ENCODE results near the gene ENO4. TPM values are rescaled to one million over a fixed set of nuclear protein-coding genes. Genes with fewer than 3 reads are reported as not detected.

Gene ENO4
- total RNA-seq, 1 donor = 0.27 TPM

GRCh38 chr10:116817178-116817577, 32.1 kb upstream of the ENO4 start:
- no peak overlapping the region for H3K4me3 ChIP-seq (ENCODE audit: low read depth, low read length)
- DNase-seq (ENCODE audit: low read depth) = no peak
- no peak for TF ChIP-seq CTCF (IDR thresholded peaks at IDR 0.05; ENCODE audit: insufficient read depth, low read length)

GRCh38 chr10:116817780-116818343, 31.4 kb upstream of the ENO4 start:
- H3K4me3 ChIP-seq (ENCODE audit: low read depth, low read length) = no peak overlapping the region
- TF ChIP-seq CTCF (IDR thresholded peaks at IDR 0.05; ENCODE audit: insufficient read depth, low read length) = no peak
- DNase-seq (ENCODE audit: low read depth) = no peak

GRCh38 chr10:116819999-116820677, 29.2 kb upstream of the ENO4 start:
- no peak for TF ChIP-seq CTCF (IDR thresholded peaks at IDR 0.05; ENCODE audit: insufficient read depth, low read length)
- no peak overlapping the region for H3K4me3 ChIP-seq (ENCODE audit: low read depth, low read length)
- no peak for DNase-seq (ENCODE audit: low read depth)

GRCh38 chr10:116825901-116826300, 23.4 kb upstream of the ENO4 start:
- DNase-seq (ENCODE audit: low read depth) = no peak
- H3K4me3 ChIP-seq (ENCODE audit: low read depth, low read length) = no peak overlapping the region
- TF ChIP-seq CTCF (IDR thresholded peaks at IDR 0.05; ENCODE audit: insufficient read depth, low read length) = no peak

- H3K4me3 ChIP-seq (ENCODE audit: low read depth, low read length) = no peak overlapping the region
- no peak for TF ChIP-seq CTCF (IDR thresholded peaks at IDR 0.05; ENCODE audit: insufficient read depth, low read length)
- DNase-seq (ENCODE audit: low read depth) = no peak
Measured at GRCh38 chr10:116826803-116827202, 22.5 kb upstream of the ENO4 start.

- H3K4me3 ChIP-seq (ENCODE audit: low read depth, low read length) = no peak overlapping the region
- no peak for TF ChIP-seq CTCF (IDR thresholded peaks at IDR 0.05; ENCODE audit: insufficient read depth, low read length)
- DNase-seq (ENCODE audit: low read depth) = no peak
Measured at GRCh38 chr10:116827214-116827671, 22.1 kb upstream of the ENO4 start.

All from fibroblast of the aortic adventitia (primary cell).